ENCODE results near the gene GXYLT2. TPM values are rescaled to one million over a fixed set of nuclear protein-coding genes. Genes with fewer than 3 reads are reported as not detected.

Gene GXYLT2
- total and polyA plus RNA-seq, 2 of the 13 experiments (the other 11 are each of a cell fraction or from before 2014, with no cell fraction given) = 4.3 to 6.9 TPM

DNA sequence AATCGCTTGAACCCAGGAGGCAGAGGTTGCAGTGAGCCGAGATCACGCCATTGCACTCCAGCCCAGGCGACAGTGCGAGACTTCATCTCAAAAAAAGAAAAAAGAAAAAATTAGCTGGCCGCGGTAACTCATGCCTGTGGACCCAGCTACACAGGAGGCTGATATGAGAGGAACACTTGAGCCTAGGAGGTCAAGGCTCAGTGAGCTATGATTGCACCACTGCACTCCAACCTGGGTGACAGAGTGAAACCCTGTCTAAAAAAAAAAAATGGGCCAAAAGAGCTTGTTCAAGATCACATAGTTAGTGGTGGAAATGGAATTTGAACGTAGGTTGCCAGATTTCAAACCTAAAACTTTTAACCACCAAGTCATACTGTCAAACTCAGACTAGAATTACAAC, 62.5 kb downstream of the GXYLT2 start (continued):
- TF ChIP-seq CEBPG (CRISPR knock-in tag; IDR thresholded peaks at IDR 0.05) (peak; percentile 64), GATAD2A (CRISPR knock-in tag; IDR thresholded peaks at IDR 0.05) (0 out of 2 replicates have a peak, but pooled peaks have one; percentile 32), REXO4 (CRISPR knock-in tag; IDR thresholded peaks at IDR 0.05; ENCODE audit: borderline replicate concordance) (no peak)
- TF ChIP-seq, protein P1, sequence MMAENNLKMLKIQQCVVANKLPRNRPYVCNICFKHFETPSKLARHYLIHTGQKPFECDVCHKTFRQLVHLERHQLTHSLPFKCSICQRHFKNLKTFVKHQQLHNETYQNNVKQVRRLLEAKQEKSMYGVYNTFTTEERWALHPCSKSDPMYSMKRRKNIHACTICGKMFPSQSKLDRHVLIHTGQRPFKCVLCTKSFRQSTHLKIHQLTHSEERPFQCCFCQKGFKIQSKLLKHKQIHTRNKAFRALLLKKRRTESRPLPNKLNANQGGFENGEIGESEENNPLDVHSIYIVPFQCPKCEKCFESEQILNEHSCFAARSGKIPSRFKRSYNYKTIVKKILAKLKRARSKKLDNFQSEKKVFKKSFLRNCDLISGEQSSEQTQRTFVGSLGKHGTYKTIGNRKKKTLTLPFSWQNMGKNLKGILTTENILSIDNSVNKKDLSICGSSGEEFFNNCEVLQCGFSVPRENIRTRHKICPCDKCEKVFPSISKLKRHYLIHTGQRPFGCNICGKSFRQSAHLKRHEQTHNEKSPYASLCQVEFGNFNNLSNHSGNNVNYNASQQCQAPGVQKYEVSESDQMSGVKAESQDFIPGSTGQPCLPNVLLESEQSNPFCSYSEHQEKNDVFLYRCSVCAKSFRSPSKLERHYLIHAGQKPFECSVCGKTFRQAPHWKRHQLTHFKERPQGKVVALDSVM (CRISPR knock-in tag; IDR thresholded peaks at IDR 0.05) = peak; percentile 98

DNA sequence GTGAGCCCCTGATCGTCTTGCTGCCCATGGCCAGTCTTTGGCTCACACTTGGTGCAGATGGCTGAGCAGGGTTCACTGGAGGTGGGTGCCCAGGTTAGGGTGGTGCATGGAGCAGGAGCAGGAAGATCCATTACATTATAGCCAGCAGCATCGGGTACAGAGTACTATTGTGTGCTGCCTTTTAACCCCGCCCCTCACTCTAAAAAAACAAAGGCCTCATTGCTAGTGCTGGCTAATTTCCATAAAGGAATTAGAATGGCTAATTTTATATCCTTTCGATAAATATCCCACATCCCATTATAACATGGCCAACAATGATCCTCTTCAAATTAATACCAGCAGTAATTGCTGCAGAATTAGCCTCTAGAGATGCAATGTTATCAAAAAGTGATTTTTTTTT, 63.0 kb downstream of the GXYLT2 start:
- ATAC-seq = peak; percentile 64
- BruUV-seq (replicated peaks) = no TSS peak

More for the DNA sequence above, 63.0 kb downstream of the GXYLT2 start:
- 50% methylated on average over 4 of the region's 4 CpGs for WGBS (ENCODE audit: low lambda C conversion rate)
- Histone ChIP-seq H3K4me2 (ENCODE audit: low read depth, low read length) (peak overlapping the region; percentile 67), H2AFZ (ENCODE audit: low read length) (no peak overlapping the region), H4K20me1 (ENCODE audit: insufficient read depth, low read length) (no peaks in the 10 kb centered on the region), H3K27ac (ENCODE audit: extremely low read length, insufficient read depth, low read length) (peak overlapping the region; percentile 82), H3K4me3 (replicated peaks in 1 of 3; ENCODE audit: insufficient read depth in 1 of 3, low read depth in 2 of 3, low read length in 3 of 3) (no peak overlapping the region; a peak in 1 of 6 replicates), H3K27me3 (ENCODE audit: control insufficient read depth in 1 of 2, insufficient read depth in 2 of 2, low read length in 2 of 2) (no peaks in the 10 kb centered on the region), H3K9me3 (ENCODE audit: low read length) (no peaks in the 10 kb centered on the region), H3K9ac (ENCODE audit: insufficient read depth, low read depth, low read length) (peak overlapping the region; percentile 49; the same call in 1 of the 2 replicates), H3K4me1 (ENCODE audit: insufficient read depth, low read length) (peaks cover 83% of the 10 kb centered on the region), H3K79me2 (ENCODE audit: insufficient read depth, low read length) (no peaks in the 10 kb centered on the region), H3K36me3 (replicated peaks in 1 of 2; ENCODE audit: control insufficient read depth in 1 of 2, insufficient read depth in 2 of 2, low read length in 2 of 2) (no peaks in the 10 kb centered on the region)
- DNase-seq (ENCODE audit: low spot score) (peak; percentile 68), FAIRE-seq (no peak)
- in situ Hi-C loops (cut with HindIII; ENCODE audit: extremely low pct_ligation_motif_present, low pct_unique_long_range_greater_than_20kb) = no loop called here
- intact Hi-C loops (cut with micrococcal nuclease; ENCODE audit: unreplicated experiment) = loop anchor here (5.0 kb wide), 1 partner anchor 46 kb away; the partner anchor contains the start of gene PPP4R2
- POLR2A ChIA-PET = interaction anchor here (1.1 kb wide), 1 partner anchor 46 kb away, joined by 4 read pairs; the partner anchor contains the start of gene PPP4R2
- CTCF ChIA-PET (ENCODE audit: low intra/inter-chr PET ratio, low total read pairs) = no interaction called here
- 0 out of 2 replicates have a peak, but pooled peaks have one; percentile 24 for TF ChIP-seq ARID2 (CRISPR knock-in tag; IDR thresholded peaks at IDR 0.05; ENCODE audit: borderline replicate concordance)
- TF ChIP-seq SAFB2 (CRISPR knock-in tag; IDR thresholded peaks at IDR 0.05; ENCODE audit: borderline replicate concordance, low read depth) = no peak
- TF ChIP-seq TOPORS (CRISPR knock-in tag; IDR thresholded peaks at IDR 0.05) = 0 out of 2 replicates have a peak, but pooled peaks have one; percentile 32
- TF ChIP-seq SOX6 (IDR thresholded peaks at IDR 0.05) = no peak
- peak; percentile 43; the same call in 1 of the 2 replicates for TF ChIP-seq SOX6 (CRISPR knock-in tag; IDR thresholded peaks at IDR 0.05)
- TF ChIP-seq SOX13 (IDR thresholded peaks at IDR 0.05) = no peak
- peak in 1 of 2 experiments; percentile 13; a peak in 1 of 4 replicates for TF ChIP-seq SOX13 (CRISPR knock-in tag; conservative IDR thresholded peaks at IDR 0.05 in 1 of 2, IDR thresholded peaks at IDR 0.05 in 1 of 2)
- TF ChIP-seq KMT2B (CRISPR knock-in tag; IDR thresholded peaks at IDR 0.05) = peak; percentile 25; the same call in 1 of the 2 replicates
- TF ChIP-seq SOX5 (CRISPR knock-in tag; IDR thresholded peaks at IDR 0.05; ENCODE audit: borderline replicate concordance) = peak; percentile 32; the same call in 1 of the 2 replicates
- TF ChIP-seq, protein P2, sequence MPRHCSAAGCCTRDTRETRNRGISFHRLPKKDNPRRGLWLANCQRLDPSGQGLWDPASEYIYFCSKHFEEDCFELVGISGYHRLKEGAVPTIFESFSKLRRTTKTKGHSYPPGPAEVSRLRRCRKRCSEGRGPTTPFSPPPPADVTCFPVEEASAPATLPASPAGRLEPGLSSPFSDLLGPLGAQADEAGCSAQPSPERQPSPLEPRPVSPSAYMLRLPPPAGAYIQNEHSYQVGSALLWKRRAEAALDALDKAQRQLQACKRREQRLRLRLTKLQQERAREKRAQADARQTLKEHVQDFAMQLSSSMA (CRISPR knock-in tag; IDR thresholded peaks at IDR 0.05) = peak; percentile 27; the same call in 1 of the 2 replicates
- TF ChIP-seq IKZF4 (CRISPR knock-in tag; IDR thresholded peaks at IDR 0.05; ENCODE audit: borderline replicate concordance, low read depth, not compliant biosample characterization) = no peak
- 0 out of 2 replicates have a peak, but pooled peaks have one; percentile 1 for TF ChIP-seq ZMYM4 (CRISPR knock-in tag; IDR thresholded peaks at IDR 0.05)
- 0 out of 2 replicates have a peak, but pooled peaks have one; percentile 1 for TF ChIP-seq ZSCAN25 (CRISPR knock-in tag; IDR thresholded peaks at IDR 0.05)

All from HepG2 (cell line).